SK-N-SH treated with all-trans-retinoic acid at 6 μM for 48 hours (cell line): ENCODE data around the gene GCLM.

ENCODE experiments used
- ATAC-seq: fragments of 200-7000 bp; cut with Tn5 transposase; 3 replicates; pipeline ENCODE4 v1.9.1; 2020; ENCODE audit warnings: mild to moderate bottlenecking, moderate library complexity
- ARNTL ChIP-seq: fragments of 450-650 bp; formaldehyde crosslinking; IDR thresholded peaks from 2 replicates; pipeline ENCODE4 v1.5.0; 2020; ENCODE audit warnings: low read depth, mild to moderate bottlenecking, moderate library complexity, borderline replicate concordance
- BACH2 ChIP-seq: fragments of 250-450 bp; sonication (Bioruptor Pico); IDR thresholded peaks from 2 replicates; pipeline ENCODE4 v1.9.0; 2021; ENCODE audit warnings: mild to moderate bottlenecking, borderline replicate concordance
- CREB5 ChIP-seq: fragments of 250-450 bp; sonication (Bioruptor Pico); IDR thresholded peaks from 2 replicates; pipeline ENCODE4 v1.5.1; 2020; ENCODE audit warnings: low read depth, mild to moderate bottlenecking, moderate library complexity
- CSDC2 ChIP-seq: fragments of 250-450 bp; sonication (Bioruptor Pico); IDR thresholded peaks from 2 replicates; pipeline ENCODE4 v1.5.0; 2020; ENCODE audit warnings: mild to moderate bottlenecking, moderate library complexity
- CSRNP3 ChIP-seq: fragments of 250-450 bp; sonication (Bioruptor Pico); IDR thresholded peaks from 2 replicates; pipeline ENCODE4 v1.5.1; 2021; ENCODE audit warnings: mild to moderate bottlenecking, moderate library complexity
- ESRRG ChIP-seq: fragments of 250-450 bp; sonication (Bioruptor Pico); IDR thresholded peaks from 2 replicates; pipeline ENCODE4 v1.6.1; 2021; ENCODE audit warnings: mild to moderate bottlenecking
- GLIS3 ChIP-seq: fragments of 250-450 bp; sonication (Bioruptor Pico); IDR thresholded peaks from 2 replicates; pipeline ENCODE4 v1.5.0; 2020; ENCODE audit warnings: mild to moderate bottlenecking, moderate library complexity
- ISL1 ChIP-seq: fragments of 250-450 bp; sonication (Bioruptor Pico); IDR thresholded peaks from 2 replicates; pipeline ENCODE4 v2.1.2; 2022; ENCODE audit warnings: mild to moderate bottlenecking, moderate library complexity
- PATZ1 ChIP-seq: fragments of 250-450 bp; sonication (Bioruptor Pico); IDR thresholded peaks from 2 replicates; pipeline ENCODE4 v1.8.0; 2020; ENCODE audit warnings: mild to moderate bottlenecking, moderate library complexity, borderline replicate concordance
- PPARA ChIP-seq: fragments of 250-450 bp; sonication (Bioruptor Pico); IDR thresholded peaks from 2 replicates; pipeline ENCODE4 v1.5.0; 2020; ENCODE audit warnings: mild to moderate bottlenecking, borderline replicate concordance
- RARB ChIP-seq: fragments of 250-450 bp; sonication (Bioruptor Pico); IDR thresholded peaks from 2 replicates; pipeline ENCODE4 v1.8.0; 2021; ENCODE audit warnings: mild to moderate bottlenecking, moderate library complexity
- SNAI2 ChIP-seq: fragments of 250-450 bp; sonication (Bioruptor Pico); IDR thresholded peaks from 2 replicates; pipeline ENCODE4 v1.5.0; 2020; ENCODE audit warnings: mild to moderate bottlenecking, moderate library complexity
- TCF4 ChIP-seq: fragments of 250-450 bp; sonication (Bioruptor Pico); IDR thresholded peaks from 2 replicates; pipeline ENCODE4 v1.8.0; 2021; ENCODE audit warnings: mild to moderate bottlenecking, moderate library complexity, borderline replicate concordance
- TSHZ2 ChIP-seq: fragments of 250-450 bp; sonication (Bioruptor Pico); IDR thresholded peaks from 2 replicates; pipeline ENCODE4 v1.5.0; 2020; ENCODE audit warnings: mild to moderate bottlenecking, moderate library complexity
- ZC3H10 ChIP-seq: fragments of 250-450 bp; sonication (Bioruptor Pico); IDR thresholded peaks from 2 replicates; pipeline ENCODE4 v1.5.1; 2021; ENCODE audit warnings: mild to moderate bottlenecking, moderate library complexity
- ZFP3 ChIP-seq: fragments of 250-450 bp; sonication (Bioruptor Pico); IDR thresholded peaks from 2 replicates; pipeline ENCODE4 v1.5.0; 2020; ENCODE audit warnings: mild to moderate bottlenecking, moderate library complexity
- ZNF565 ChIP-seq: fragments of 450-650 bp; formaldehyde crosslinking; conservative IDR thresholded peaks from 2 replicates; pipeline ENCODE4 v1.5.0; 2020; ENCODE audit warnings: low read depth, mild to moderate bottlenecking, moderate library complexity
- ZNF70 ChIP-seq: fragments of 450-650 bp; formaldehyde crosslinking; IDR thresholded peaks from 2 replicates; pipeline ENCODE4 v1.5.0; 2020; ENCODE audit warnings: mild to moderate bottlenecking, moderate library complexity
- ZNF8 ChIP-seq: fragments of 450-650 bp; formaldehyde crosslinking; IDR thresholded peaks from 2 replicates; pipeline ENCODE4 v1.5.0; 2020; ENCODE audit warnings: mild to moderate bottlenecking, moderate library complexity
- TF ChIP-seq, protein P1 (sequence below): fragments of 250-450 bp; sonication (Bioruptor Pico); IDR thresholded peaks from 2 replicates; pipeline ENCODE4 v1.8.0; 2021; ENCODE audit warnings: low read depth, mild to moderate bottlenecking, moderate library complexity, borderline replicate concordance

GCLM gene

GRCh38 chr1:93841771-93842170 lies 67.5 kb downstream of the GCLM start:
- TF ChIP-seq RARB (CRISPR knock-in tag) (no peak), BACH2 (CRISPR knock-in tag) (no peak), PPARA (CRISPR knock-in tag) (no peak), ZFP3 (CRISPR knock-in tag) (no peak), TCF4 (CRISPR knock-in tag) (no peak), ISL1 (no peak)
- no peak for ATAC-seq

DNA sequence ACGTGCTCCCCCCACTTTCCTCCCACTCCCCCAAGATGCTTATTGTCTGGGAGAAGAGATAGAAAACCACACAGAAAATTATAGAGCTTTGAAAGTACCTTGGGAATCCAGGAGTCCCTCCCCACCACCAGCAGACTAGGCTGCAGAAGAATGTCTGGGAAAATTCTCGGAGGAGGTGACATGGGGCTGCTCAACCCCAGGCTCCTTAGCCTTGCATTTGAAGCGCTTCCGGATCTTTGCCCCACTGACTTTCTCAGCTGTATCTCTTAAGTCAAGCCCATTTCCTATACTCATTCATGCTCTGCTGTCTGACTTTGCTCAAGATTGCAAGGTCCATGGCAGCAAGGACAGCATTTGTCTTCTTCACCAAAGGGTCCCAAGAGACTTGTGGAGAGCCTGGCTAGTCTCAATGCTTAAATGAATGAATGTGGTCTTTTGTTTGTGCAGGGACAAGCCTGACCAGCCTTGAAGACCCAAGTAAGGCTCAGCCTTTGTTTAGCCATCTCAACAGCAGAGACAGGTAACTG lies 68.2 kb downstream of the GCLM start:
- TF ChIP-seq SNAI2 (CRISPR knock-in tag) (no peak), CSDC2 (CRISPR knock-in tag) (no peak), BACH2 (CRISPR knock-in tag) (no peak), ZC3H10 (CRISPR knock-in tag) (no peak), ESRRG (CRISPR knock-in tag) (no peak), ZNF70 (CRISPR knock-in tag) (no peak), ZNF8 (CRISPR knock-in tag) (no peak), CREB5 (CRISPR knock-in tag) (no peak), ZFP3 (CRISPR knock-in tag) (no peak), ARNTL (CRISPR knock-in tag) (no peak), PPARA (CRISPR knock-in tag) (no peak), GLIS3 (CRISPR knock-in tag) (no peak), PATZ1 (no peak), CSRNP3 (no peak), ZNF565 (CRISPR knock-in tag) (no peak), TCF4 (CRISPR knock-in tag) (no peak), ISL1 (no peak)
- TF ChIP-seq, protein P1, sequence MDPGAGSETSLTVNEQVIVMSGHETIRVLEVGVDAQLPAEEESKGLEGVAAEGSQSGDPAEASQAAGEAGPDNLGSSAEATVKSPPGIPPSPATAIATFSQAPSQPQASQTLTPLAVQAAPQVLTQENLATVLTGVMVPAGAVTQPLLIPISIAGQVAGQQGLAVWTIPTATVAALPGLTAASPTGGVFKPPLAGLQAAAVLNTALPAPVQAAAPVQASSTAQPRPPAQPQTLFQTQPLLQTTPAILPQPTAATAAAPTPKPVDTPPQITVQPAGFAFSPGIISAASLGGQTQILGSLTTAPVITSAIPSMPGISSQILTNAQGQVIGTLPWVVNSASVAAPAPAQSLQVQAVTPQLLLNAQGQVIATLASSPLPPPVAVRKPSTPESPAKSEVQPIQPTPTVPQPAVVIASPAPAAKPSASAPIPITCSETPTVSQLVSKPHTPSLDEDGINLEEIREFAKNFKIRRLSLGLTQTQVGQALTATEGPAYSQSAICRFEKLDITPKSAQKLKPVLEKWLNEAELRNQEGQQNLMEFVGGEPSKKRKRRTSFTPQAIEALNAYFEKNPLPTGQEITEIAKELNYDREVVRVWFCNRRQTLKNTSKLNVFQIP = no peak
- ATAC-seq = no peak

- no peak for ATAC-seq
- TF ChIP-seq ZNF8 (CRISPR knock-in tag) (no peak), ESRRG (CRISPR knock-in tag) (no peak), RARB (CRISPR knock-in tag) (no peak), PPARA (CRISPR knock-in tag) (no peak), SNAI2 (CRISPR knock-in tag) (no peak), ZFP3 (CRISPR knock-in tag) (no peak), PATZ1 (no peak), TSHZ2 (CRISPR knock-in tag) (no peak), ISL1 (no peak), ZNF565 (CRISPR knock-in tag) (no peak), ARNTL (CRISPR knock-in tag) (no peak), CSRNP3 (no peak), BACH2 (CRISPR knock-in tag) (no peak), GLIS3 (CRISPR knock-in tag) (no peak)
- TF ChIP-seq, protein P1 = no peak
Measured at GRCh38 chr1:93839753-93840152, 69.5 kb downstream of the GCLM start.
